NCI-H345 treated with DMSO at 0.1 percent for 48 hours (cell line): Measurements from ENCODE around the gene ZBTB8OS.
"Not testable (repeated sequence)": the region's sequence is repeated elsewhere in the genome, so short reads cannot be mapped to it uniquely, and the experiment has no call there.

ENCODE experiments used
- DNase-seq: peaks from one replicate; lab custom pipeline; 2025; ENCODE audit not compliant: unreplicated experiment; lab: John Stamatoyannopoulos, UW

ZBTB8OS gene

GRCh38 chr1:32650248-32650751, at the start of gene ZBTB8OS:
TSS of gene ZBTB8OS (minus strand) at chr1:32650550. CDS start at chr1:32650529, 21 bp downstream.
- peak; percentile 94 for DNase-seq

- DNase-seq: not testable (repeated sequence)
Observed at GRCh38 chr1:32696996-32697395, 46.6 kb upstream of the ZBTB8OS start.

- DNase-seq: no peak
Observed at GRCh38 chr1:32696041-32696440, 45.7 kb upstream of the ZBTB8OS start.

GRCh38 chr1:32695098-32695904, 45.0 kb upstream of the ZBTB8OS start:
- no peak for DNase-seq

GRCh38 chr1:32693455-32694174, 43.3 kb upstream of the ZBTB8OS start:
- DNase-seq: no peak

- no peak for DNase-seq
Observed at GRCh38 chr1:32686387-32686786, 36.0 kb upstream of the ZBTB8OS start.

GRCh38 chr1:32685498-32685897, 35.1 kb upstream of the ZBTB8OS start:
- no peak for DNase-seq

- DNase-seq: no peak
Observed at GRCh38 chr1:32684167-32684811, 33.9 kb upstream of the ZBTB8OS start.

GRCh38 chr1:32683397-32683796, 33.0 kb upstream of the ZBTB8OS start:
- DNase-seq: no peak

GRCh38 chr1:32681999-32682398, 31.6 kb upstream of the ZBTB8OS start:
- no peak for DNase-seq

- no peak for DNase-seq
Observed at GRCh38 chr1:32681509-32681908, 31.2 kb upstream of the ZBTB8OS start.

GRCh38 chr1:32680642-32681041, 30.3 kb upstream of the ZBTB8OS start:
- no peak for DNase-seq

- not testable (repeated sequence) for DNase-seq
Observed at GRCh38 chr1:32679993-32680392, 29.6 kb upstream of the ZBTB8OS start.

GRCh38 chr1:32676945-32677344, 26.6 kb upstream of the ZBTB8OS start:
- DNase-seq: no peak

GRCh38 chr1:32668716-32669115, 18.4 kb upstream of the ZBTB8OS start:
- DNase-seq: not testable (repeated sequence)

- no peak for DNase-seq
Observed at GRCh38 chr1:32666901-32667566, 16.7 kb upstream of the ZBTB8OS start.

GRCh38 chr1:32665915-32666314, 15.6 kb upstream of the ZBTB8OS start:
- DNase-seq: no peak

GRCh38 chr1:32659581-32659980, 9.2 kb upstream of the ZBTB8OS start:
- DNase-seq: no peak

GRCh38 chr1:32652244-32652962, 2.1 kb upstream of the ZBTB8OS start:
- no peak for DNase-seq

- no peak for DNase-seq
Observed at GRCh38 chr1:32651461-32652073, 1.2 kb upstream of the ZBTB8OS start.
